Activated naive CD4-positive, alpha-beta T cell (primary cell): ENCODE results near the gene AHRR.

Experiments used
- DNase-seq, 4 experiments: peaks; one replicate each; lab custom pipeline; 2025; lab: John Stamatoyannopoulos, UW

The AHRR gene

GRCh38 chr5:320524-321229, 837 bp upstream of the AHRR start:
- no peak for DNase-seq

GRCh38 chr5:321726-322251, 275 bp downstream of the AHRR start:
- no peak for DNase-seq

GRCh38 chr5:322281-322941, 897 bp downstream of the AHRR start:
- DNase-seq: no peak

GRCh38 chr5:322942-323879, 1.7 kb downstream of the AHRR start:
- DNase-seq: no peak

GRCh38 chr5:324736-325612, 3.5 kb downstream of the AHRR start:
- no peak for DNase-seq

GRCh38 chr5:326109-326508, 4.6 kb downstream of the AHRR start:
- DNase-seq: no peak

- DNase-seq: no peak
Measured at GRCh38 chr5:329121-329735, 7.7 kb downstream of the AHRR start.

GRCh38 chr5:329768-330167, 8.3 kb downstream of the AHRR start:
- DNase-seq: no peak

GRCh38 chr5:332843-333242, 11.3 kb downstream of the AHRR start:
- DNase-seq: no peak

GRCh38 chr5:333945-334344, 12.4 kb downstream of the AHRR start:
- DNase-seq: no peak

- DNase-seq: no peak
Measured at GRCh38 chr5:334903-335739, 13.6 kb downstream of the AHRR start.

- no peak for DNase-seq
Measured at GRCh38 chr5:335740-336038, 14.2 kb downstream of the AHRR start.

- DNase-seq: no peak
Measured at GRCh38 chr5:337563-338130, 16.1 kb downstream of the AHRR start.

GRCh38 chr5:342501-343460, 21.3 kb downstream of the AHRR start:
- DNase-seq: no peak

GRCh38 chr5:343461-344401, 22.2 kb downstream of the AHRR start:
- no peak for DNase-seq

GRCh38 chr5:344668-345067, 23.2 kb downstream of the AHRR start:
- DNase-seq: no peak

- DNase-seq: no peak
Measured at GRCh38 chr5:345404-346195, 24.1 kb downstream of the AHRR start.
